Endodermal cell (in vitro differentiated cells): ENCODE measurements around the gene LMOD1. TPM values are rescaled to one million over a fixed set of nuclear protein-coding genes. Genes with fewer than 3 reads are reported as not detected.

Experiments used
- DNase-seq: peaks from one replicate; pipeline ENCODE4 v3.0.0-alpha.2; 2017
- H3K27ac ChIP-seq: 2 replicates; pipeline ENCODE4 v1.5.1; 2013; ENCODE audit warnings: mild to moderate bottlenecking, low read depth, low read length, moderate library complexity
- H3K27me3 ChIP-seq: 2 replicates; pipeline ENCODE4 v1.6.1; 2013; ENCODE audit warnings: mild to moderate bottlenecking, low read length, moderate library complexity; ENCODE audit not compliant: insufficient read depth, control insufficient read depth, poor library complexity, severe bottlenecking
- H3K36me3 ChIP-seq: 2 replicates; pipeline ENCODE4 v1.7.0; 2013; ENCODE audit warnings: mild to moderate bottlenecking, low read length, moderate library complexity; ENCODE audit not compliant: control insufficient read depth, insufficient read depth
- H3K4me1 ChIP-seq: one replicate; pipeline ENCODE4 v1.7.0; 2013; ENCODE audit warnings: low read length; ENCODE audit not compliant: control insufficient read depth, insufficient read depth
- H3K4me3 ChIP-seq: 2 replicates; pipeline ENCODE4 v1.5.1; 2013; ENCODE audit warnings: mild to moderate bottlenecking, low read length, moderate library complexity
- H3K9ac ChIP-seq: 2 replicates; pipeline ENCODE4 v1.6.1; 2013; ENCODE audit warnings: mild to moderate bottlenecking, low read length, moderate library complexity; ENCODE audit not compliant: poor library complexity, severe bottlenecking; ENCODE audit errors: extremely low read depth
- H3K9me3 ChIP-seq: 2 replicates; pipeline ENCODE4 v1.6.1; 2013; ENCODE audit warnings: mild to moderate bottlenecking, low read length, moderate library complexity; ENCODE audit not compliant: control insufficient read depth
- H3K27ac Mint-ChIP-seq: 2 replicates; pipeline ENCODE4 v1.8.0; 2020; ENCODE audit warnings: mixed read lengths
- H3K27me3 Mint-ChIP-seq: 2 replicates; pipeline ENCODE4 v1.8.0; 2021; ENCODE audit warnings: mild to moderate bottlenecking, mixed read lengths; ENCODE audit not compliant: insufficient read depth
- H3K36me3 Mint-ChIP-seq: 2 replicates; pipeline ENCODE4 v1.8.0; 2020; ENCODE audit warnings: low read depth, mixed read lengths
- H3K4me1 Mint-ChIP-seq: 2 replicates; pipeline ENCODE4 v1.8.0; 2020; ENCODE audit warnings: mixed read lengths
- H3K4me3 Mint-ChIP-seq: 2 replicates; pipeline ENCODE4 v1.8.0; 2020; ENCODE audit warnings: mild to moderate bottlenecking, moderate library complexity, mixed read lengths
- H3K9me3 Mint-ChIP-seq: 2 replicates; pipeline ENCODE4 v1.8.0; 2020; ENCODE audit warnings: mild to moderate bottlenecking, mixed read lengths
- CTCF ChIP-seq: fragments of 200-600 bp; sonication (generic); conservative IDR thresholded peaks from 2 replicates; pipeline ENCODE4 v1.5.0; 2021; ENCODE audit warnings: antibody characterized with exemption, mild to moderate bottlenecking
- WGBS, 2 experiments: methylation state at CpG; one replicate each; pipeline versions ENCODE4 v1.1.5 to v1.1.7; 2013; ENCODE audit warnings: missing lambda C conversion rate in 2 of 2, mixed read lengths in 1 of 2; ENCODE audit not compliant: insufficient coverage in 1 of 2, insufficient read length in 1 of 2; 5-methylcytosine and 5-hydroxymethylcytosine counted together
- total RNA-seq, 2 donors: library from RNA; stranded (reverse); fragmentation: NEBNext Ultra II Directional in 1 of 2; extraction: Animal tissue kit (Norgen Biotek cat#: 25700) in 1 of 2; gene quantifications; 2 replicates in 1 of 2; 3 replicates in 1 of 2; pipeline ENCODE4 v1.2.1, GENCODE V29; 2021

The LMOD1 gene
- total RNA-seq, 2 donors from 2014 or later, result 0.31 to 0.60 TPM

- no peak for DNase-seq
- Histone ChIP-seq H3K27ac (no peak overlapping the region), H3K9ac (no peak overlapping the region), H3K36me3 (no peaks in the 10 kb centered on the region), H3K9me3 (no peaks in the 10 kb centered on the region), H3K4me1 (no peaks in the 10 kb centered on the region), H3K27me3 (no peaks in the 10 kb centered on the region), H3K4me3 (no peak overlapping the region)
- Mint-ChIP-seq H3K27me3 (peaks cover 12% of the 10 kb centered on the region), H3K36me3 (no peaks in the 10 kb centered on the region), H3K9me3 (no peaks in the 10 kb centered on the region), H3K4me3 (no peak overlapping the region), H3K27ac (no peak overlapping the region), H3K4me1 (peaks cover 8% of the 10 kb centered on the region)
- 92 to 94% methylated on average over 17 to 20 of the region's 20 CpGs for WGBS, 2 experiments
- TF ChIP-seq CTCF, result no peak
Measured at GRCh38 chr1:201899683-201900429, 46.5 kb downstream of the LMOD1 start.

- Mint-ChIP-seq H3K27ac (no peak overlapping the region), H3K27me3 (peaks cover 12% of the 10 kb centered on the region), H3K9me3 (no peaks in the 10 kb centered on the region), H3K36me3 (no peaks in the 10 kb centered on the region), H3K4me3 (no peak overlapping the region), H3K4me1 (peaks cover 5% of the 10 kb centered on the region)
- 88 to 93% methylated on average over 2 to 4 of the region's 4 CpGs for WGBS, 2 experiments
- no peak for DNase-seq
- Histone ChIP-seq H3K9ac (no peak overlapping the region), H3K36me3 (no peaks in the 10 kb centered on the region), H3K9me3 (no peaks in the 10 kb centered on the region), H3K27ac (no peak overlapping the region), H3K4me1 (no peaks in the 10 kb centered on the region), H3K4me3 (no peak overlapping the region), H3K27me3 (no peaks in the 10 kb centered on the region)
- TF ChIP-seq CTCF, result no peak
Measured at GRCh38 chr1:201898992-201899391, 47.4 kb downstream of the LMOD1 start.

GRCh38 chr1:201898240-201898894 lies 48.0 kb downstream of the LMOD1 start:
- DNase-seq, result no peak
- Histone ChIP-seq H3K27me3 (no peaks in the 10 kb centered on the region), H3K4me1 (no peaks in the 10 kb centered on the region), H3K4me3 (no peak overlapping the region), H3K9ac (no peak overlapping the region), H3K27ac (no peak overlapping the region), H3K9me3 (no peaks in the 10 kb centered on the region), H3K36me3 (no peaks in the 10 kb centered on the region)
- Mint-ChIP-seq H3K4me1 (peaks cover 7% of the 10 kb centered on the region), H3K9me3 (no peaks in the 10 kb centered on the region), H3K4me3 (no peak overlapping the region), H3K27ac (no peak overlapping the region), H3K27me3 (peaks cover 12% of the 10 kb centered on the region), H3K36me3 (no peaks in the 10 kb centered on the region)
- TF ChIP-seq CTCF, result no peak
- WGBS, 2 experiments, result 72 to 91% methylated on average over 2 to 4 of the region's 4 CpGs
